ENCODE data around the gene MT1G.

DNA sequence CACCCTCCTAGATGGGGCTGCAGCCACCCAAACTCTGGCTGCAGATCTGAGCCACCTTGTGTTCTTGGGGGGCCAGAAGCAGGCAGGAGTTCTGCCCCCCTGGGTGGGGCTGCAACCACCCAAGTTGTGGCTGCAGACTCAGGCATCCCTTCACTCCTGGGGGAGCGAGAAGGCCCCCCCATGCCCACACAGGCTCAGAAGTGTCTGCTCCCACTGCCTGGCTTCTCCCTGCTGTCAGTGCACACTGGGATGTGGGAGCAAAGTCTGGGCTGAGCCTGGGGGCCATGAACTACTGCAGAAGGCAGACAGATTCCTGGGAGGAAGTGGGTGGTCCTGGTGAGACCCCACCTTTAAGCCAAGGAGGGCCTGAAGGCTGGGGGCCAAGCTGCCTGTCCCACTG, 27.4 kb upstream of the MT1G start:
- TF ChIP-seq POLR2A (IDR thresholded peaks at IDR 0.05; ENCODE audit: low read depth, low read length): no peak
- TF ChIP-seq SPI1 (IDR thresholded peaks at IDR 0.05; ENCODE audit: low read depth, low read length): no peak
- no peak for TF ChIP-seq POLR2AphosphoS5 (IDR thresholded peaks at IDR 0.05; ENCODE audit: low read depth, low read length)
- no peak for TF ChIP-seq TAF1 (IDR thresholded peaks at IDR 0.05; ENCODE audit: low read depth, low read length)
